Brain microvascular endothelial cell (primary cell): ENCODE measurements around the gene THSD8.

Experiments used
- DNase-seq: peaks from one replicate; pipeline ENCODE4 v3.0.0-alpha.2; 2020
- H3K27ac ChIP-seq: fragments of 250-450 bp; sonication (Bioruptor Pico); 2 replicates; pipeline ENCODE4 v1.5.1; 2020; ENCODE audit warnings: mild to moderate bottlenecking, moderate library complexity
- H3K27me3 ChIP-seq: fragments of 250-450 bp; sonication (Bioruptor Pico); replicated peaks from 2 replicates; pipeline ENCODE4 v1.5.1; 2020; ENCODE audit warnings: mild to moderate bottlenecking
- H3K36me3 ChIP-seq: fragments of 250-450 bp; sonication (Bioruptor Pico); replicated peaks from 2 replicates; pipeline ENCODE4 v1.5.1; 2020; ENCODE audit warnings: mild to moderate bottlenecking
- H3K4me3 ChIP-seq: 2 replicates; pipeline ENCODE4 v1.5.1; 2011; ENCODE audit warnings: low read depth, mild to moderate bottlenecking, control low read depth, low read length, moderate library complexity
- in situ Hi-C: cut with HindIII; loops from 2 replicates; pipeline ENCODE4 v1.10.0; 2017; ENCODE audit warnings: low sequenced_read_pairs, low pct_ligation_motif_present
- TF ChIP-seq, protein P1 (sequence below): IDR thresholded peaks from 2 replicates; pipeline ENCODE4 v1.5.1; 2011; ENCODE audit warnings: low read depth, mild to moderate bottlenecking, moderate library complexity, low read length, control low read depth, inconsistent platforms; ENCODE audit errors: missing control alignments

The THSD8 gene

DNA sequence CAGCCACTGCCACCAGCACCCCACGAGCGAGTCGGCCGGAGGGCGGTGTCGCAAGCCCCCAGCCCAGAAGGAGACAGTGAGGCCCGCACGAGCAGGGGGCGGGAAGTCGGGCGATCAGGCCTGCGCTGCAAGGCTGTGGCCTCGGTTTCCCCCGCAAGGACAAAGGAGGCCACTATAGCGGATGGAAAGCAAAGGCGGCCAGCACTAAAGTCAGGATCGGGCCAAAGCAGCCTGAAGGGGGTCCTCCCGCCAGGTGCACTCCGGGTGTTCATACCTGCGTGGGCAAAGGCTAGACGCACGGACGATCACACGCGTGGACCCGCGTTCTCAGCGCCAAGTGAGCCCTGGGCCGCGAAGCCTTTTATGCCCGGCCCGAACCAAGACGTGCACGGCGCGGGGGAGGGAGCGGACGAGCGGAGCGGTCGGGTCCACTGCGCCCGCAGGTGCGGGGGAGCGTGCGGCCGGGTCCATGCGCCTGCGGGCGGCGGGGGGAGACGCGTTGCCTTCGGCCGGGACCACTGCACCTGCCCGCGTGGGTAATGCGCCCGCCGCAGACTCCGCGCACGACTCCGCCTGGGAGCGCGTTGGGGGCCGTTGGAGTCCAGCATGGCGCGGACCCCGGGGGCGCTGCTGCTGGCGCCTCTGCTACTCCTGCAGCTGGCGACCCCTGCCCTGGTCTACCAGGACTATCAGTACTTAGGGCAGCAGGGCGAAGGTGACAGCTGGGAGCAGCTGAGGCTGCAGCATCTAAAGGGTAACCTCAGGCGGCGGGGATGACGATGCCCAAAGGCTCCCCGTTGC lies at the start of gene THSD8, which contains the start of gene PRDX2:
Gene THSD8 (plus strand): TSS at position 604 of the 801 bp plus-strand sequence. CDS start 3 bp downstream, at position 607.
Gene PRDX2 (minus strand): TSS at position 335 of the 801 bp plus-strand sequence. CDS start 539 bp downstream, outside the sequence.
- no peaks in the 10 kb centered on the region for H3K27me3 ChIP-seq
- peaks cover 15% of the 10 kb centered on the region for H3K36me3 ChIP-seq
- no peak within 1 kb of the TSS for H3K27ac ChIP-seq
- no peak for DNase-seq
- H3K4me3 ChIP-seq: peak within 1 kb of the TSS; percentile 88
- TF ChIP-seq, protein P1, sequence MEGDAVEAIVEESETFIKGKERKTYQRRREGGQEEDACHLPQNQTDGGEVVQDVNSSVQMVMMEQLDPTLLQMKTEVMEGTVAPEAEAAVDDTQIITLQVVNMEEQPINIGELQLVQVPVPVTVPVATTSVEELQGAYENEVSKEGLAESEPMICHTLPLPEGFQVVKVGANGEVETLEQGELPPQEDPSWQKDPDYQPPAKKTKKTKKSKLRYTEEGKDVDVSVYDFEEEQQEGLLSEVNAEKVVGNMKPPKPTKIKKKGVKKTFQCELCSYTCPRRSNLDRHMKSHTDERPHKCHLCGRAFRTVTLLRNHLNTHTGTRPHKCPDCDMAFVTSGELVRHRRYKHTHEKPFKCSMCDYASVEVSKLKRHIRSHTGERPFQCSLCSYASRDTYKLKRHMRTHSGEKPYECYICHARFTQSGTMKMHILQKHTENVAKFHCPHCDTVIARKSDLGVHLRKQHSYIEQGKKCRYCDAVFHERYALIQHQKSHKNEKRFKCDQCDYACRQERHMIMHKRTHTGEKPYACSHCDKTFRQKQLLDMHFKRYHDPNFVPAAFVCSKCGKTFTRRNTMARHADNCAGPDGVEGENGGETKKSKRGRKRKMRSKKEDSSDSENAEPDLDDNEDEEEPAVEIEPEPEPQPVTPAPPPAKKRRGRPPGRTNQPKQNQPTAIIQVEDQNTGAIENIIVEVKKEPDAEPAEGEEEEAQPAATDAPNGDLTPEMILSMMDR: peak; percentile 1
- in situ Hi-C loops: no loop called here

DNA sequence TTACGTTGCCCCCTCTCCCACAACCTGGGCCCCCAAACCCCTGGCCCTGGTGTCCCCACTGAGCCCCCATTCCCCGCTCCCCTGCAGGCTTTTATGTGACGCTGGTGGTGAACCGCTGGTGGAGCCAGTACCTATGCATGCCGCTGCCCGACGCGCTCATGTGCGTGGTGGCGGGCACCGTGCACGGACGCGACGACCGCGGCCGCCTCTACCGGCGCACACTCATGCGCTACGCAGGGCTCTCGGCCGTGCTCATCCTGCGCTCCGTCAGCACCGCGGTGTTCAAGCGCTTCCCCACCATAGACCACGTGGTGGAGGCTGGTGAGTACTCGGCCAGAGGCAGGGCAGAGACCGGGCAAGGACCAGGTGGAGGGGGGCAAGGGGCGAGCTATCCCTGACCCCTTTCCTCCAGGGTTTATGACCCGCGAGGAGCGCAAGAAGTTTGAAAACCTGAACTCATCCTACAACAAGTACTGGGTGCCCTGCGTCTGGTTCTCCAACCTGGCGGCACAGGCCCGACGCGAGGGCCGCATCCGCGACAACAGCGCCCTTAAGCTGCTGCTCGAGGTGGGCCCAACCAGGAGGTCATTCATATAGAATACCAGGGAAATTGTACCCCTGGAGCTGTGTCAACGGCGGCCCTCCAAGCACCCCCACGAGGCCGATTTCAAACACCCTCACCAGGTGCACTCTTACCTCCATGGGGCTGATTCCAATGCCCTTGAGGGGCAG lies 47.2 kb upstream of the THSD8 start:
- H3K27me3 ChIP-seq: peaks cover 8% of the 10 kb centered on the region
- DNase-seq: no peak
- no peak overlapping the region for H3K4me3 ChIP-seq
- TF ChIP-seq, protein P1: no peak
- no peaks in the 10 kb centered on the region for H3K36me3 ChIP-seq
- in situ Hi-C loops: no loop called here
- no peak overlapping the region for H3K27ac ChIP-seq

DNA sequence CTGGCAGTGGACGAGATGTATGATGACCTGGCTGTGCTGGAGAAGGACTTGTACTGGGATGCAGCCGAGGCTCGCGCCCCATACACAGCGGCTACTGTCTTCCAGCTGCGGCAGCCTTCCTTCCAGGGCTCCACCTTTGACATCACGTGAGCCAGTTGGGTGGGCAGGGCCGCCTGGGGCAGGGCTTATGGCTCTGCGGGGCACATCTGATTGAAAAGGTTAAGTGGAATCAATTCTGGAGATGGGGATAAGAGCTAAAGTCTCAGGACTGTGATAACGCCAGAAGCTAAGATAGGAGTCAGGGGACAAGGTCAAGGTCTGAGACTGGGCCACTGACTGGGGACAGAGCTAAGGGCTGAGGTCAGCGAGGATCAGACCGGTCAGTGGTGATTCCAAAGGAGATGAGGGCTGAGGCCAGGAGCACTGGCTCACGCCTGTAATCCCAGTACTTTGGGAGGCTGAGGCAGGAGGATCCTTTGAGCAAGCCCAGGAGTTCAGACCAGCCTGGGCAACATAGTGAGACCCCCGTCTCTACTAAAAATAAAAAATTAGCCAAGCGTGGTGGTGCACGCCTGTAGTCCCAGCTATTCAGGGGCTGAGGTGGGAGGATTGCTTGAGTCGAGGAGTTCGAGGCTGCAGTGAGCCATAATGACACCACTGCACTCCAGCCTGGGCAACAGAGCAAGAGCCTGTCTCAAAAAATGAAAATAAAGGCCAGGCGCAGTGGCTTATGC lies 45.6 kb upstream of the THSD8 start:
- in situ Hi-C loops: no loop called here
- H3K36me3 ChIP-seq: no peaks in the 10 kb centered on the region
- no peak overlapping the region for H3K27ac ChIP-seq
- no peak overlapping the region for H3K4me3 ChIP-seq
- H3K27me3 ChIP-seq: peaks cover 5% of the 10 kb centered on the region
- DNase-seq: no peak
- TF ChIP-seq, protein P1: no peak

DNA sequence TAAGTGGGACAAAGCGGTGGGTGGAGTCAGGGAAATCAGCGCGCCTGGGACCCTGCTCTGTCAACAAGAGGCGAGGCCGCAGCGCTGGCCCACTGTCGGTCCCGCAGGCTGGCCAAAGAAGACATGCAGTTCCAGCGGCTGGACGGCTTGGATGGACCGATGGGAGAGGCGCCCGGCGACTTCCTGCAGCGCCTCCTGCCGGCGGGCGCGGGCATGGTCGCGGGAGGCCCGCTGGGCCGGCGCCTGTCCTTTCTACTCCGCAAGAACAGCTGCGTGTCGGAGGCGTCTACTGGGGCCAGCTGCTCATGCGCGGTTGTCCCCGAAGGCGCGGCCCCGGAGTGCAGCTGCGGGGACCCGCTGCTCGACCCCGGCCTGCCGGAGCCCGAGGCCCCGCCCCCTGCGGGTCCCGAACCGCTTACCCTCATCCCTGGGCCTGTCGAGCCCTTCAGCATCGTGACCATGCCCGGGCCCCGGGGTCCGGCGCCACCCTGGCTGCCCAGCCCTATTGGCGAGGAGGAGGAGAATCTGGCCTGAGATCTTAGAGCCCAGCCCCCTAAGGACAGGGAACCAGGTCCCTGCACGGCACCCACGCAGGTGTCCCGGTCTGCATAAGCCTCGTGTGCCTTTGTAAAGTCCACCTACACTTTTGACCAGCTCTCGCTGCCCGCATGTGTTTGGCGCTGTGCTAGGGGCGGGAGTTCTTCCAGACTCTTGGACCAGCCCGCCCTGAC lies 44.2 kb upstream of the THSD8 start:
- in situ Hi-C loops: no loop called here
- no peaks in the 10 kb centered on the region for H3K36me3 ChIP-seq
- H3K4me3 ChIP-seq: peak overlapping the region; percentile 43
- H3K27me3 ChIP-seq: no peaks in the 10 kb centered on the region
- TF ChIP-seq, protein P1: peak; percentile 72
- peak; percentile 71 for DNase-seq
- H3K27ac ChIP-seq: no peak overlapping the region

DNA sequence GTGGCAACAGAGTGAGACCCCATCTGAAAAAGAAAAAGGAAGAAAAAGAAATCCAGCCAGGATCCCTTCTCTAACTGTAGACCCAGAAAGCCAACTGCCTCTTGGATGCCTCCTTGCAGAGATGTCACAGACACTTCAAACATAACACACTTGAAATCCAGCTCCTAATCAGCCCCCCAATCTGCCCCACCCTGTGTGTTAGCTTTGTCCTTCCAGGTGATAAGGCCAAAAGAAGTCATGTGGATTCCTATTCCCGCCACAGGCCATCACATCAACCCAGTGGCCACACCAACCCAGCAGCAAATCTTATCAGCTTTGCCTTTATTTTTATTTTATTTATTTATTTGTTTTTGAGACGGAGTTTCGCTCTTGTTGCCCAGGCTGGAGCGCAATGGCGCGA lies 42.2 kb upstream of the THSD8 start:
- peaks cover 4% of the 10 kb centered on the region for H3K36me3 ChIP-seq
- in situ Hi-C loops: no loop called here
- no peak overlapping the region for H3K4me3 ChIP-seq
- no peak for DNase-seq
- H3K27ac ChIP-seq: no peak overlapping the region
- TF ChIP-seq, protein P1: no peak
- H3K27me3 ChIP-seq: no peaks in the 10 kb centered on the region
